Stimulated activated naive CD8-positive, alpha-beta T cell treated with anti-CD3 and anti-CD28 coated beads, Interleukin-15, Interleukin-2, amounts not matched to agents 100 ng/mL and 50 ng/mL, for 24 hours (primary cell): ENCODE measurements around the gene SEZ6L.

Source experiments
- H3K27ac Mint-ChIP-seq: one replicate; pipeline ENCODE4 v1.8.0; 2021; ENCODE audit warnings: mild to moderate bottlenecking, mixed read lengths
- H3K27me3 Mint-ChIP-seq: one replicate; pipeline ENCODE4 v1.8.0; 2021; ENCODE audit warnings: mixed read lengths
- H3K36me3 Mint-ChIP-seq: one replicate; pipeline ENCODE4 v1.8.0; 2021; ENCODE audit warnings: low read depth, mixed read lengths
- H3K4me1 Mint-ChIP-seq: one replicate; pipeline ENCODE4 v1.8.0; 2021; ENCODE audit warnings: low read depth, mixed read lengths
- H3K4me3 Mint-ChIP-seq: one replicate; pipeline ENCODE4 v1.8.0; 2021; ENCODE audit warnings: mild to moderate bottlenecking, mixed read lengths
- H3K9me3 Mint-ChIP-seq: one replicate; pipeline ENCODE4 v1.8.0; 2021; ENCODE audit warnings: mixed read lengths

Gene SEZ6L

DNA sequence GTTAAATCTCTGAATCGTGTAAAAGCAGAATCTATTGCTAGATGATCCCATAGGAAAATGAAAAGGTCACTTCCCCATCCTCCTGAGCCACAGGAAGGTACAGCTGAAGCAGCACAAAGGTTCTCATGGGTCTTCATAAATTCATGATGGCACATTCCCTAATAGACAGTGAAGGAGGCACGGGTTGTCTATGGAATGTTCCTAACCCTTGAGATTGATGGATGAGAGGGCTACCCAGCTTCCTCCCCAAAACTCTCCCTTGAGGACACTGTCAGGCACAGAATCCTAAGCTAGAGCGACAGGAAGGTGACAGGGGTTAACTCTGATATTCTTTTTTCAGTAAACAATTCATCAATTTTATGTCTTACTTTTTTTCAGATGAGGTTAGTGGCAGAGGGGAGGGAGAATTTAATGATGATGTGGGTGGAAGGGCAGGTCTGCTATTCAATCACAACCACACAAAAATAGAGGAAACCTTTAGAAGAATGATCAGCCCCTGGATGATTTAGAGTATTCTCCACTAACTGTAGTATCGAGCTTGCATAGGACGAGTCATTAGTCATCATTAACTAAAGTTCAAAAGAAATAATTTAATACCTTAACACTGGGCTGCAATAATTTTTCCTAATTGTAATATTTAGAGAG, 33.1 kb downstream of the SEZ6L start:
- H3K36me3 Mint-ChIP-seq, result no peaks in the 10 kb centered on the region
- H3K4me3 Mint-ChIP-seq, result no peak overlapping the region
- no peaks in the 10 kb centered on the region for H3K9me3 Mint-ChIP-seq
- peaks cover 17% of the 10 kb centered on the region for H3K27me3 Mint-ChIP-seq
- no peak overlapping the region for H3K27ac Mint-ChIP-seq
- H3K4me1 Mint-ChIP-seq, result no peaks in the 10 kb centered on the region

GRCh38 chr22:26205494-26205893, 36.2 kb downstream of the SEZ6L start:
- Mint-ChIP-seq H3K9me3 (peaks cover 4% of the 10 kb centered on the region), H3K4me1 (no peaks in the 10 kb centered on the region), H3K36me3 (no peaks in the 10 kb centered on the region), H3K27me3 (peaks cover 11% of the 10 kb centered on the region), H3K4me3 (no peak overlapping the region), H3K27ac (no peak overlapping the region)

DNA sequence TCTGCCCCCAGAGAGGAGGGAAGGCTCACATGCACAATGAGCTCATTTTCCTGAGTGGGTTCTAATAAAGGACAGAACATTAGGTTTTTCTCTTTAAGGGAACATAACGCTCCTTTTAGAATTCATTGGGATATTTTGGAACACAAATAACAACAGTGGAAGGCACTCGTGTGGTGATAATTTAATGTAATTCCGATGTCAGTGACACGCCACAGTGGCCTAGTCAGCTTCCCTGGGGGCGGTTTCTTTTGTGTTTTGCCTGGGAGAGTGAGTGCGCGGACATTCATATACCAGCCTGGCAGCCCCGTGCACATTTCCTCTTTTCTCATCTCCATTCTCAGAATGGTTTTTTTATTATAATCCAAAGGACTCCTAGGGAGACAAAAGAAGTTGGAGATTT, 41.1 kb downstream of the SEZ6L start:
- Mint-ChIP-seq H3K36me3 (no peaks in the 10 kb centered on the region), H3K4me1 (no peaks in the 10 kb centered on the region), H3K27ac (no peak overlapping the region), H3K4me3 (no peak overlapping the region), H3K9me3 (peaks cover 4% of the 10 kb centered on the region), H3K27me3 (peaks cover 20% of the 10 kb centered on the region)

DNA sequence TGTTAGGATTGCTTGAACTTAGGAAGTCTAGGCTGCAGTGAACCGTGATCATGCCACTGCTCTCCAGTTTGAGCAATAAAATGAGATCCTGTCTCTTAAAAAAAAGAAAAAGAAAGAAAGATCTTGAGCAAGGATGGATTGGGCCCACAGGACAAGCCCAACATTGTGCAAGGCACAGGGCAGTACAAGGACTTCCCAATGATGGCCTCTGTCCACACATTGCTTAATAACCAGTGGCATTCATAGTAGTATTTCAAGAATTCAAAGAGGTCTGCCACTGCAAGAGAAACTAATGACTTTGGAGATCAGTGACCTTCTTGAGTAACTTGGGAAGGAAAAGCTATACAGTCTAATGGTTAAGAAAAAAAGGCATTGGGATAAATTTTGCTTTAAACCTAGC, 44.6 kb downstream of the SEZ6L start:
- Mint-ChIP-seq H3K4me1 (no peaks in the 10 kb centered on the region), H3K4me3 (no peak overlapping the region), H3K9me3 (peaks cover 4% of the 10 kb centered on the region), H3K36me3 (no peaks in the 10 kb centered on the region), H3K27me3 (peaks cover 23% of the 10 kb centered on the region), H3K27ac (no peak overlapping the region)

DNA sequence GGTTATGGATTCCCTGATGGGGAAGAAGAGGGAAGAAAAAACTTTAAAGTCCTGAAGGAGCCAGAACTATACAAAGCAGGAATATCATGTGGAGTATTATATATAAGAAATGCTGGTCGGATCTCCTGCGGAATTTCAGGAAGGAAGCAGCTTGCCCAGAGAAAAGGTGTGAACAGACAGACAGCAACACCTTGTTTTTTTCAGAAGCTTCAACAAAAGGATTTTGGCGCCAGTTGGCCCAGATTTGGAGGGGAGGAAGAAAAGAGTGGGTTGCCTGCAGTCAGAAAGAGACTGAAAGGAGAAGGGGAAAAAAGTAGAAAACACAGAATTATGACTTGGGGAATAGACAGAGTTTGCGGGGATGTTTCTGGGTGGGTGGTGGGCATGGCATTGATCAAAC, 45.2 kb downstream of the SEZ6L start:
- H3K9me3 Mint-ChIP-seq, result no peaks in the 10 kb centered on the region
- H3K4me1 Mint-ChIP-seq, result no peaks in the 10 kb centered on the region
- H3K27me3 Mint-ChIP-seq, result peaks cover 23% of the 10 kb centered on the region
- no peaks in the 10 kb centered on the region for H3K36me3 Mint-ChIP-seq
- H3K4me3 Mint-ChIP-seq, result no peak overlapping the region
- H3K27ac Mint-ChIP-seq, result no peak overlapping the region

- no peak overlapping the region for H3K27ac Mint-ChIP-seq
- H3K27me3 Mint-ChIP-seq, result peaks cover 26% of the 10 kb centered on the region
- no peaks in the 10 kb centered on the region for H3K36me3 Mint-ChIP-seq
- H3K4me3 Mint-ChIP-seq, result no peak overlapping the region
- H3K4me1 Mint-ChIP-seq, result no peaks in the 10 kb centered on the region
- H3K9me3 Mint-ChIP-seq, result no peaks in the 10 kb centered on the region
Measured at GRCh38 chr22:26215736-26216135, 46.5 kb downstream of the SEZ6L start.

- peaks cover 11% of the 10 kb centered on the region for H3K27me3 Mint-ChIP-seq
Measured at GRCh38 chr22:26225207-26225606, 55.9 kb downstream of the SEZ6L start.

GRCh38 chr22:26226538-26227297, 57.5 kb downstream of the SEZ6L start:
- Mint-ChIP-seq H3K27ac (no peak overlapping the region), H3K4me1 (no peaks in the 10 kb centered on the region), H3K9me3 (no peaks in the 10 kb centered on the region), H3K27me3 (peaks cover 7% of the 10 kb centered on the region), H3K4me3 (no peak overlapping the region), H3K36me3 (no peaks in the 10 kb centered on the region)

More at GRCh38 chr22:26225207-26225606, 55.9 kb downstream of the SEZ6L start:
- H3K4me3 Mint-ChIP-seq, result no peak overlapping the region
- H3K9me3 Mint-ChIP-seq, result no peaks in the 10 kb centered on the region
- H3K27ac Mint-ChIP-seq, result no peak overlapping the region
- H3K4me1 Mint-ChIP-seq, result no peaks in the 10 kb centered on the region
- no peaks in the 10 kb centered on the region for H3K36me3 Mint-ChIP-seq

GRCh38 chr22:26229910-26230309, 60.6 kb downstream of the SEZ6L start:
- no peaks in the 10 kb centered on the region for H3K36me3 Mint-ChIP-seq
- H3K4me3 Mint-ChIP-seq, result no peak overlapping the region
- H3K9me3 Mint-ChIP-seq, result no peaks in the 10 kb centered on the region
- no peak overlapping the region for H3K27ac Mint-ChIP-seq
- H3K27me3 Mint-ChIP-seq, result peaks cover 7% of the 10 kb centered on the region
- H3K4me1 Mint-ChIP-seq, result no peaks in the 10 kb centered on the region

GRCh38 chr22:26234296-26234695, 65.0 kb downstream of the SEZ6L start:
- no peaks in the 10 kb centered on the region for H3K36me3 Mint-ChIP-seq

DNA sequence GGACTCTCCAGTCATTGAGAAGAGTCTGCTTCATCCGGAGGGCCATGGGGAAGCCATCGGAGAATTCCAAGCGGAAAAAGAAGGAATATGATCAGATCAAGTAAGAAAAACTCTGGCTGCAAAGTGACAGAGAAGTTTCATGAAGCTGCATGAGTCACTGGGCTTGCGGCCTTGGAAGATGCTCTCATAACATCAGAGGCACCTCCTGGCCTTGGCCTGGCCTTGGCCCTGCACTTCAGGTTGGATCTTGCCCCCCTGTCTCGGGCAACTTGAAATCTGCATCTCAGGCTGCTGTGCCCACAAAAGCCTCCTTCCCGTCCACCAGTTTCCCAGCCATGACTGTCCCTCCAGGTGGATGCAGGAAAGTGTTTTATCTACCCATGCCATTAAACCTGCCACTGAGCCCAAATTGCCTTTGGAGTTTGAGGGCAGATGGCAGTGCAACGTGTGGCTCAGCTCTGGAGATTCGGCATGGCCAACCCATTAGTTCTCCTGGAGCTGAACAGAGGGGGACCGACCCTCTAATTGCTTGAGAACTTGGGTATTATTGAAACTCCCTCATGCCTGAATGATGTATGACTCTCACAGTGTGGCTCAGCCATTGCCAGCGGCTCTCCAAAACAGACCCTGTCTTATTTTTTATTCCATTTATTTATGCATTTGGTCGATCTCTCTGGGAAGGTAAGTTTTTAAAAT, 66.7 kb downstream of the SEZ6L start:
- peaks cover 7% of the 10 kb centered on the region for H3K27me3 Mint-ChIP-seq
- peaks cover 4% of the 10 kb centered on the region for H3K4me1 Mint-ChIP-seq
- H3K4me3 Mint-ChIP-seq, result no peak overlapping the region
- H3K27ac Mint-ChIP-seq, result no peak overlapping the region
- H3K36me3 Mint-ChIP-seq, result no peaks in the 10 kb centered on the region
- no peaks in the 10 kb centered on the region for H3K9me3 Mint-ChIP-seq

More at GRCh38 chr22:26234296-26234695, 65.0 kb downstream of the SEZ6L start:
- no peak overlapping the region for H3K4me3 Mint-ChIP-seq
- H3K27ac Mint-ChIP-seq, result no peak overlapping the region
- H3K9me3 Mint-ChIP-seq, result no peaks in the 10 kb centered on the region
- H3K4me1 Mint-ChIP-seq, result peaks cover 4% of the 10 kb centered on the region
- H3K27me3 Mint-ChIP-seq, result peaks cover 7% of the 10 kb centered on the region

DNA sequence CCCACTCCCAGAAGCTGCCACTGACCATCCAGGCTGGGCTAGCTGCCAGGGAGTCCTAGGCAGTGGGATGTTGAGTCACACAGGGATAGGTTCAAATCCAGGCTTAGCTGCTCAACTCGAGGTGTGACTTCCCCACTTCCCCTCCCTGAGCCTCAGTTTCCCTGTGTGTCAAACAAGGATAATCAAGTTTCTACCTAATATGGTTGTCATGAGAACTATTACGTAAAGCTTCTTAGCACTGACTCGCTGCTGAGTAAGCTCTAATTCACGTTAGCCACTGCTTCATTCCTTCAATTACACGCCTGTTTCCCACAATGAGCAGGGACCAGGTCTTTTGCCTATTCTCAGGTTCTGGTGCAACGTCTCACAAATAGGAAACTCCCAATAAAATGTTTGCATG, 67.7 kb downstream of the SEZ6L start:
- no peak overlapping the region for H3K4me3 Mint-ChIP-seq
- no peak overlapping the region for H3K27ac Mint-ChIP-seq
- peaks cover 4% of the 10 kb centered on the region for H3K4me1 Mint-ChIP-seq
- no peaks in the 10 kb centered on the region for H3K9me3 Mint-ChIP-seq
- no peaks in the 10 kb centered on the region for H3K36me3 Mint-ChIP-seq
- H3K27me3 Mint-ChIP-seq, result peaks cover 7% of the 10 kb centered on the region

GRCh38 chr22:26238596-26238995, 69.3 kb downstream of the SEZ6L start:
- no peak overlapping the region for H3K4me3 Mint-ChIP-seq
- no peaks in the 10 kb centered on the region for H3K9me3 Mint-ChIP-seq
- no peak overlapping the region for H3K27ac Mint-ChIP-seq
- peaks cover 10% of the 10 kb centered on the region for H3K27me3 Mint-ChIP-seq
- peaks cover 4% of the 10 kb centered on the region for H3K4me1 Mint-ChIP-seq
- no peaks in the 10 kb centered on the region for H3K36me3 Mint-ChIP-seq

DNA sequence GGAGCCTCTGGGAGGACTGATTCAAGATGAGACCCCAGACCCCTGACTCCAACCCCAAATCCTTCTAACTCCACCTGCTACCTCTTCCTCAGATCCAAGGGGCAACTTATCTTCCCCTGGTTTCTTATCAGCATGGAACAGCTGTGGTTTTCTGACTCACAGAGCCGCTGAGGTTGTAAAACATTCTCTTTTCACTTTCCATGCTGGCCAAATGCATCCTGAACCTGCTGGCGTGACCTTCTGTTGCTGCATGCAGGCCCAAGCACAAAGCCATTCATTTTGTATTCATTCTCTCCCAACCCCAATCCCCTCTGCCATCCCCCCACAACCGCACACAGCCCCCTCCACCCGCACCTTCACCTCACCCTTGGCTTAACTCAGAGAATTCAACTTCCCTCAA, 70.3 kb downstream of the SEZ6L start:
- H3K36me3 Mint-ChIP-seq, result no peaks in the 10 kb centered on the region

DNA sequence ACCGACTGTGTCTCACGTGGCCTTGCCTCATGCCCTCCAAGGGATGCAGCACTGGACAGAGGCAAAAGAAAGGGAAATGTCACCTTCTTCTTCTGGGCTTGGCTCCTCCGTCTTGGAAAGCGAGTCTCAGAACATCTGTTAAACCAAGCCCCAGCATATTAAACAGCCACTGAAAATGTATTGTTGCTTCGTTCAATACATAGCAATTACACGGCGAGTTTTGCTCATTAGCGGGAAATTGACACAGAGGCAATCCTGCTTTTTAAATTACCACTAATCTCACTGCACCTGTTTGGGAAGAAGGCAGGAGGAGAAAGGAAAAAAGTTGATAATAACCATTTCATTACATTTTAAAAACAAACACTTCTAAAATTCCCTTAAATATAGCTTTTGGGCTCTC, 72.1 kb downstream of the SEZ6L start:
- peaks cover 8% of the 10 kb centered on the region for H3K27me3 Mint-ChIP-seq
- H3K9me3 Mint-ChIP-seq, result no peaks in the 10 kb centered on the region
- H3K27ac Mint-ChIP-seq, result no peak overlapping the region
- H3K4me3 Mint-ChIP-seq, result no peak overlapping the region
- peaks cover 4% of the 10 kb centered on the region for H3K4me1 Mint-ChIP-seq
- H3K36me3 Mint-ChIP-seq, result no peaks in the 10 kb centered on the region

More for the DNA sequence above, 70.3 kb downstream of the SEZ6L start:
- H3K4me3 Mint-ChIP-seq, result no peak overlapping the region
- H3K27me3 Mint-ChIP-seq, result peaks cover 8% of the 10 kb centered on the region
- peaks cover 4% of the 10 kb centered on the region for H3K4me1 Mint-ChIP-seq
- H3K9me3 Mint-ChIP-seq, result no peaks in the 10 kb centered on the region
- no peak overlapping the region for H3K27ac Mint-ChIP-seq
